Urinary bladder (tissue), 4 donors: ENCODE results near the gene TMEM239. TPM values are rescaled to one million over a fixed set of nuclear protein-coding genes. Genes with fewer than 3 reads are reported as not detected.

Experiments
- DNase-seq: peaks from one replicate; pipeline ENCODE4 v3.0.0-alpha.2; 2015; ENCODE audit errors: extremely low spot score
- H3K27ac ChIP-seq: one replicate; pipeline ENCODE4 v1.5.1; 2013; ENCODE audit warnings: low read depth, mild to moderate bottlenecking, moderate library complexity
- H3K36me3 ChIP-seq: one replicate; pipeline ENCODE4 v1.6.1; 2013; ENCODE audit warnings: mild to moderate bottlenecking, moderate library complexity; ENCODE audit not compliant: insufficient read depth
- H3K4me1 ChIP-seq: one replicate; pipeline ENCODE4 v1.6.1; 2013; ENCODE audit warnings: mild to moderate bottlenecking, moderate library complexity; ENCODE audit not compliant: insufficient read depth
- H3K4me3 ChIP-seq: one replicate; pipeline ENCODE4 v1.5.1; 2013; ENCODE audit warnings: low read depth, low read length
- WGBS: extraction: QIAGEN DNeasy Blood & Tissue Kit; methylation state at CpG from one replicate; pipeline ENCODE4 v1.1.7; 2013; 5-methylcytosine and 5-hydroxymethylcytosine counted together
- polyA plus RNA-seq: library from polyadenylated mRNA; stranded (reverse); fragments of 200-250 nt; gene quantifications from one replicate; pipeline ENCODE4 v1.2.3, GENCODE V29; 2013
- total RNA-seq: library from RNA; depleted of rRNA; stranded (reverse); fragments of >200 nt; gene quantifications from one replicate; pipeline ENCODE4 v1.2.3, GENCODE V29; 2014
- donor health status: healthy with polysubstance abuse.
- donor health status: healthy.

Gene TMEM239
- total and polyA plus RNA-seq, 2 donors = not detected

DNA sequence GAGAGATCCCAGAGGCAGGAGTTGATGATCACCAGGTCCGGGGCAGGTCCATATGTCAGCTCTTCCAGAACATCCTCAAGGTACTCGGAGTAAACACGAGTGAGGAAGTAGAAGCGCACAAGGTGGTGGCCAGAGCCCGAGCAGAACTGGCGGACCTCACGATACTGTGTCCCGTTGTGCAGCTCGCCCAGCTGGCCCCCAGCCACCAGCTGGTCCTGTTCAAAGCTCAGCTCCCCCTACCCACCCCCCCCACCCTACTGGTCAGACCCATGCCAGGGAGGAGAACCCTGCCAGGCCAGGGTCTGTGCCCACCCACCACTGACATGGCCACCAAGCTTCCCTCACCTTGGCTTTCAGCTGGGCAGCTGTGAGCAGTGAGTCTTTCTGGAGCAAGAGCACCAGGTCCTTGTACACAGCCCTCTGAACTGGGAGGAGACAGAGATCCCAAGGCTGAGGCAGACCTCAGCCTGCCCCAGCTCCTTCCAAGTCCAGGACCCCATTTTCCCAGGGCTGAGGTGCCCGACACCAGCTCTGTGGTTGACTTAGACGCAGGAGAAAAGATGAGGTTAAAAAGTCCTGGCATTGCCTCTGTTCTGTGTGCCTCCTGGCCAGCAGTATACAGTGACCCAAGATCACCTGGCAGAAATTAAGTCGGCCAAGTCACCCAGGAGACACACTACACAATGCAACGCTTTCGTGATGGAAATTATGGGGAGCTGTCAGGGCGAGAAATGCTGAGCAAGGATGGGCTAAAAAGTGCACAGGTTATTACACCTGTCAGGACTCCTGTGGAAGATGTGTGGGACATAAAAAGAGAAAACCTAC, 22.9 kb downstream of the TMEM239 start:
- Histone ChIP-seq H3K27ac (no peak overlapping the region), H3K4me3 (no peak overlapping the region), H3K36me3 (no peaks in the 10 kb centered on the region), H3K4me1 (no peaks in the 10 kb centered on the region)
- DNase-seq = no peak
- WGBS = 93% methylated on average over 15 of the region's 15 CpGs

GRCh38 chr20:2839732-2840137, 23.6 kb downstream of the TMEM239 start:
- H3K36me3 ChIP-seq = no peaks in the 10 kb centered on the region
- H3K4me1 ChIP-seq = no peaks in the 10 kb centered on the region
- DNase-seq = no peak
- peak overlapping the region; percentile 71 for H3K4me3 ChIP-seq
- 83% methylated on average over 21 of the region's 21 CpGs for WGBS
- H3K27ac ChIP-seq = no peak overlapping the region

- peak; percentile 43 for DNase-seq
- Histone ChIP-seq H3K27ac (peak within 1 kb of the TSS; percentile 96), H3K4me1 (no peaks in the 10 kb centered on the region), H3K4me3 (peak within 1 kb of the TSS; percentile 71), H3K36me3 (no peaks in the 10 kb centered on the region)
- 3% methylated on average over 98 of the region's 98 CpGs for WGBS
Measured at GRCh38 chr20:2840138-2840966, 24.2 kb downstream of the TMEM239 start, which contains the start of the genes PCED1A and VPS16. TSS of gene PCED1A (minus strand) at chr20:2840655. CDS start at chr20:2839912, 743 bp downstream. TSS of gene VPS16 (plus strand) at chr20:2840745. CDS start at chr20:2840775, 30 bp downstream.

DNA sequence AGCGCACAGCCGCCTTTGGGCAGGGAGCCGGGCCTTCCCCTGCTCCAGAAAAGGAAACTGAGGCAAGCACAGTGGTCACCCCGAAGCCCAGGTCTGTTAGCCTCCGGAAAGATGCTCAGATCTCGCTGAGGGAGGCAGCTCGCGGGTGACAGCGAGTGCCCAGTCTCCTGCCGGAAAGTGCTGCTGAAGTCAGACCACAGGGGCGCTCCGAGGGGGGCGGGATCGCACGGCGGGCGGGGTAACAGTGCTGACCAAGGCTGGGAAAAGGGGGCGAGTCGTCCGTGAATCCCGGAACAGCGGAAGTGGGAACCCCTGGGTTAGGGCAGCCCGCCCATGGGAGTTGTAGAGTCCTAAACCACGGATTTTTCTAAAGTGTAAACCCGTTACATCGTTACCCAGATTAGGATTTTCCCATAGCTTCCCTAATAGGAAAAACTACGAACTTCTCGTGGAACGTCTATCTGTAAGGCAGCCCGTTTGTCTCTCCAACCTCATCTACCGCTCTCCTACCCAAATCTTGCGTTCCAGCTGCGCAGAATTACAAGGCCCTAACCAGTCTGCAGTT, 24.9 kb downstream of the TMEM239 start:
- no peaks in the 10 kb centered on the region for H3K36me3 ChIP-seq
- no peak for DNase-seq
- no peaks in the 10 kb centered on the region for H3K4me1 ChIP-seq
- peak overlapping the region; percentile 71 for H3K4me3 ChIP-seq
- WGBS = 4% methylated on average over 33 of the region's 33 CpGs
- no peak overlapping the region for H3K27ac ChIP-seq

GRCh38 chr20:2845607-2846006, 29.4 kb downstream of the TMEM239 start:
- Histone ChIP-seq H3K27ac (no peak overlapping the region), H3K36me3 (no peaks in the 10 kb centered on the region), H3K4me1 (no peaks in the 10 kb centered on the region), H3K4me3 (no peak overlapping the region)
- DNase-seq = no peak
- 91% methylated on average over 2 of the region's 2 CpGs for WGBS

DNA sequence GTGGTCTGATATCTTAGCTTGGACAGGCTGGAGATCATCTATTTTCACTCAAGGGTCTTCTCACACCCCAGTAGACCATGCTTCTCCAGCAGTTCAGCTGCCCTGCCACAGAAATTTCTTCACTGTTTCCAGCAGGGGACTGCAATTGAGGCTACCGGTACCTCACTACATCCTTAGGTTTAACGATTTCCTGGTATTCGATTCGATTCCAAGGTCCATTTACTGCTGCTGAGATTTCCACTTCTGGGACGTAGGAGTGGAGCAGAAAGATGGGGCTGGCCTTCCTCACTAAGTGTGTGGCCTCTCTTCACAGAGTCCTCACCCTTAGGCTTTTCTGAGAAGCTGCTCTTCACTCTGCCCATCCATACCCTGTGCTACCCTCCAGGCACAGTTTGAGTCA, 30.5 kb downstream of the TMEM239 start:
- H3K36me3 ChIP-seq = no peaks in the 10 kb centered on the region
- no peak overlapping the region for H3K27ac ChIP-seq
- no peak overlapping the region for H3K4me3 ChIP-seq
- DNase-seq = no peak
- WGBS = 85% methylated on average over 5 of the region's 5 CpGs
- H3K4me1 ChIP-seq = no peaks in the 10 kb centered on the region

- H3K4me1 ChIP-seq = no peaks in the 10 kb centered on the region
- H3K27ac ChIP-seq = no peak overlapping the region
- DNase-seq = no peak
- no peaks in the 10 kb centered on the region for H3K36me3 ChIP-seq
- 92% methylated on average over 4 of the region's 4 CpGs for WGBS
- H3K4me3 ChIP-seq = no peak overlapping the region
Measured at GRCh38 chr20:2847802-2848201, 31.6 kb downstream of the TMEM239 start.

- Histone ChIP-seq H3K4me3 (no peak overlapping the region), H3K36me3 (no peaks in the 10 kb centered on the region), H3K4me1 (no peaks in the 10 kb centered on the region), H3K27ac (no peak overlapping the region)
- WGBS = 91% methylated on average over 4 of the region's 4 CpGs
- no peak for DNase-seq
Measured at GRCh38 chr20:2849529-2849928, 33.4 kb downstream of the TMEM239 start.

DNA sequence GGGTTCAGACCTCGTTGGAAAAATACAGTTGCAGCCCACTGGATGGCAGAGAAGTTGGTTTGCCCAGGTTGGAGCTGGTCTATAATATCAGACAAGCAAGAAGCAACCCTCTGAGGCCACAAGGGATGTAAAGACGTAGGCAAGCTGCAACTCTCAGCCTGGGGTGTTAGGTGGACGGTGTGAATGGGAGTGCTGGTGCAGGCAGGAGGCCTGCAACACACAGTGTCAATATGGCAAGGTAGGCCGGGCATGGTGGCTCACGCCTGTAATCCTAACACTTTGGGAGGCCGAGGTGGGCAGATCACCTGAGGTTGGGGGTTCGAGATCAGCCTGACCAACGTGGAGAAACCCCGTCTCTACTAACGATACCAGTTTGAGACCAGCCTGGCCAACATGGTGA, 34.9 kb downstream of the TMEM239 start:
- Histone ChIP-seq H3K36me3 (no peaks in the 10 kb centered on the region), H3K4me3 (no peak overlapping the region), H3K4me1 (no peaks in the 10 kb centered on the region), H3K27ac (no peak overlapping the region)
- no peak for DNase-seq
- WGBS = 92% methylated on average over 10 of the region's 10 CpGs

GRCh38 chr20:2858591-2858990, 42.4 kb downstream of the TMEM239 start:
- H3K4me3 ChIP-seq = no peak overlapping the region
- no peaks in the 10 kb centered on the region for H3K4me1 ChIP-seq
- 90% methylated on average over 2 of the region's 2 CpGs for WGBS
- H3K36me3 ChIP-seq = peaks cover 2% of the 10 kb centered on the region
- no peak overlapping the region for H3K27ac ChIP-seq
- DNase-seq = no peak

- Histone ChIP-seq H3K4me1 (no peaks in the 10 kb centered on the region), H3K27ac (no peak overlapping the region), H3K4me3 (no peak overlapping the region), H3K36me3 (peaks cover 4% of the 10 kb centered on the region)
- DNase-seq = no peak
- WGBS = 87% methylated on average over 4 of the region's 4 CpGs
Measured at GRCh38 chr20:2859330-2860121, 43.4 kb downstream of the TMEM239 start.

DNA sequence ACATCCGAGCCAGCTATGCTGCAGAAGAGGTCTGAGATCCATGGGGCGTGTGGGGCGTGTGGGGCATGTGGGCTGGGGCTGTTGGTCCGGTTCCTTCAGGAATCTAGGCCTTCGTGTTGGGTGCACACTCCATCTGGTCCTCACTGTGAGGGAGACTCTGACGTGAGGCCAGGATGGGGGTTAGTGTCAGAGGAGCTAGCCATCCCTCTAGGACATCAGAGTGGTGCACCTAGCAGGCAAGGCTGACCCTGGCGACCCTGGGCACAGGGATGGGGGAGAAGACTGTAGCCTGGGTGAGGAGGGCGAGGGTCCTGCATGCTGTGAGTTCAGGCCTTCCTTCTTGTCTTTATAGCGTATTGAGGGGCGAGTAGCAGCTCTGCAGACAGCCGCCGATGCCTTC, 48.5 kb downstream of the TMEM239 start:
- Histone ChIP-seq H3K4me1 (no peaks in the 10 kb centered on the region), H3K36me3 (peaks cover 4% of the 10 kb centered on the region), H3K4me3 (no peak overlapping the region), H3K27ac (no peak overlapping the region)
- no peak for DNase-seq
- 96% methylated on average over 12 of the region's 12 CpGs for WGBS

DNA sequence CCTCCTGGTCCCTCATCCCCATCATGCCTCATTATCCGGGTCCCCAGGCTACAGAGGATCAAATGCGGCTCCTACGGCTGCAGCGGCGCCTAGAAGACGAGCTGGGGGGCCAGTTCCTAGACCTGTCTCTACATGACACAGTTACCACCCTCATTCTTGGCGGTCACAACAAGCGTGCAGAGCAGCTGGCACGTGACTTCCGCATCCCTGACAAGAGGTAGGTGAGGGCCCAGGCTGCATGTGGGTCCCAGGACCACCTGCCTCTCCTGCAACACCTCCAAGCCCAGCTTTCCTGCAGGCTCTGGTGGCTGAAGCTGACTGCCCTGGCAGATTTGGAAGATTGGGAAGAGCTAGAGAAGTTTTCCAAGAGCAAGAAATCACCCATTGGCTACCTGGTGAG, 48.9 kb downstream of the TMEM239 start:
- Histone ChIP-seq H3K4me3 (no peak overlapping the region), H3K36me3 (peaks cover 4% of the 10 kb centered on the region), H3K27ac (no peak overlapping the region), H3K4me1 (no peaks in the 10 kb centered on the region)
- no peak for DNase-seq
- WGBS = 96% methylated on average over 10 of the region's 10 CpGs
